IPS-18c (cell line): Measurements from ENCODE around the gene UBL3.

Experiments used
- H3K4me3 ChIP-seq: 2 replicates; pipeline ENCODE4 v1.7.0; 2013; ENCODE audit warnings: low read depth, mild to moderate bottlenecking, low read length, moderate library complexity; ENCODE audit not compliant: insufficient read depth
- H3K9me3 ChIP-seq: one replicate; pipeline ENCODE4 v1.6.1; 2013; ENCODE audit warnings: mild to moderate bottlenecking, low read length, moderate library complexity; ENCODE audit not compliant: control insufficient read depth, insufficient read depth

The UBL3 gene

GRCh38 chr13:29799041-29799440 lies 51.4 kb downstream of the UBL3 start:
- Histone ChIP-seq H3K9me3 (no peaks in the 10 kb centered on the region), H3K4me3 (no peak overlapping the region)

- H3K9me3 ChIP-seq: no peaks in the 10 kb centered on the region
- no peak overlapping the region for H3K4me3 ChIP-seq
Observed at GRCh38 chr13:29791997-29792780, 58.2 kb downstream of the UBL3 start.

- Histone ChIP-seq H3K9me3 (no peaks in the 10 kb centered on the region), H3K4me3 (no peak overlapping the region)
Observed at GRCh38 chr13:29791508-29791907, 58.9 kb downstream of the UBL3 start.

GRCh38 chr13:29786698-29787097 lies 63.7 kb downstream of the UBL3 start:
- Histone ChIP-seq H3K4me3 (no peak overlapping the region), H3K9me3 (no peaks in the 10 kb centered on the region)

GRCh38 chr13:29785978-29786377 lies 64.4 kb downstream of the UBL3 start:
- Histone ChIP-seq H3K9me3 (no peaks in the 10 kb centered on the region), H3K4me3 (no peak overlapping the region)

- Histone ChIP-seq H3K9me3 (no peaks in the 10 kb centered on the region), H3K4me3 (no peak overlapping the region)
Observed at GRCh38 chr13:29782798-29783197, 67.6 kb downstream of the UBL3 start.

- H3K9me3 ChIP-seq: no peaks in the 10 kb centered on the region
- H3K4me3 ChIP-seq: no peak overlapping the region
Observed at GRCh38 chr13:29774830-29775229, 75.6 kb downstream of the UBL3 start.

GRCh38 chr13:29771247-29771646 lies 79.2 kb downstream of the UBL3 start:
- Histone ChIP-seq H3K4me3 (no peak overlapping the region), H3K9me3 (no peaks in the 10 kb centered on the region)

- H3K4me3 ChIP-seq: no peak overlapping the region
- H3K9me3 ChIP-seq: no peaks in the 10 kb centered on the region
Observed at GRCh38 chr13:29767006-29767405, 83.4 kb downstream of the UBL3 start.

- no peak overlapping the region for H3K4me3 ChIP-seq
- no peaks in the 10 kb centered on the region for H3K9me3 ChIP-seq
Observed at GRCh38 chr13:29763436-29764180, 86.8 kb downstream of the UBL3 start.

GRCh38 chr13:29761815-29762214 lies 88.6 kb downstream of the UBL3 start:
- Histone ChIP-seq H3K9me3 (no peaks in the 10 kb centered on the region), H3K4me3 (no peak overlapping the region)

GRCh38 chr13:29761160-29761559 lies 89.3 kb downstream of the UBL3 start:
- H3K4me3 ChIP-seq: no peak overlapping the region
- H3K9me3 ChIP-seq: no peaks in the 10 kb centered on the region

- Histone ChIP-seq H3K9me3 (no peaks in the 10 kb centered on the region), H3K4me3 (no peak overlapping the region)
Observed at GRCh38 chr13:29760544-29760943, 89.9 kb downstream of the UBL3 start.

GRCh38 chr13:29758531-29759114 lies 91.8 kb downstream of the UBL3 start:
- no peaks in the 10 kb centered on the region for H3K9me3 ChIP-seq
- no peak overlapping the region for H3K4me3 ChIP-seq

GRCh38 chr13:29756506-29756905 lies 93.9 kb downstream of the UBL3 start:
- no peak overlapping the region for H3K4me3 ChIP-seq
- H3K9me3 ChIP-seq: no peaks in the 10 kb centered on the region

GRCh38 chr13:29754473-29754806 lies 96.0 kb downstream of the UBL3 start:
- no peak overlapping the region for H3K4me3 ChIP-seq
- no peaks in the 10 kb centered on the region for H3K9me3 ChIP-seq

GRCh38 chr13:29753618-29754472 lies 96.6 kb downstream of the UBL3 start:
- no peaks in the 10 kb centered on the region for H3K9me3 ChIP-seq
- H3K4me3 ChIP-seq: no peak overlapping the region
